Measurements from ENCODE around the gene GAPDH. TPM values are rescaled to one million over a fixed set of nuclear protein-coding genes. Genes with fewer than 3 reads are reported as not detected.
A peak's percentile ranks its signal among the peaks of the same experiment; 100 is the strongest.
"Not testable (repeated sequence)": the region's sequence is repeated elsewhere in the genome, so short reads cannot be mapped to it uniquely, and the experiment has no call there.

Gene GAPDH
- polyA plus RNA-seq, 1 donor from 2014 or later, result 1,479 TPM

DNA sequence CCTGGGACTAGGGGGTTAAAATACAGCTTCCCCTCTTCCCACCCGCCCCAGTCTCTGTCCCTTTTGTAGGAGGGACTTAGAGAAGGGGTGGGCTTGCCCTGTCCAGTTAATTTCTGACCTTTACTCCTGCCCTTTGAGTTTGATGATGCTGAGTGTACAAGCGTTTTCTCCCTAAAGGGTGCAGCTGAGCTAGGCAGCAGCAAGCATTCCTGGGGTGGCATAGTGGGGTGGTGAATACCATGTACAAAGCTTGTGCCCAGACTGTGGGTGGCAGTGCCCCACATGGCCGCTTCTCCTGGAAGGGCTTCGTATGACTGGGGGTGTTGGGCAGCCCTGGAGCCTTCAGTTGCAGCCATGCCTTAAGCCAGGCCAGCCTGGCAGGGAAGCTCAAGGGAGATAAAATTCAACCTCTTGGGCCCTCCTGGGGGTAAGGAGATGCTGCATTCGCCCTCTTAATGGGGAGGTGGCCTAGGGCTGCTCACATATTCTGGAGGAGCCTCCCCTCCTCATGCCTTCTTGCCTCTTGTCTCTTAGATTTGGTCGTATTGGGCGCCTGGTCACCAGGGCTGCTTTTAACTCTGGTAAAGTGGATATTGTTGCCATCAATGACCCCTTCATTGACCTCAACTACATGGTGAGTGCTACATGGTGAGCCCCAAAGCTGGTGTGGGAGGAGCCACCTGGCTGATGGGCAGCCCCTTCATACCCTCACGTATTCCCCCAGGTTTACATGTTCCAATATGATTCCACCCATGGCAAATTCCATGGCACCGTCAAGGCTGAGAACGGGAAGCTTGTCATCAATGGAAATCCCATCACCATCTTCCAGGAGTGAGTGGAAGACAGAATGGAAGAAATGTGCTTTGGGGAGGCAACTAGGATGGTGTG lies 1.9 kb downstream of the GAPDH start:
- H3K36me3 Mint-ChIP-seq, result no peaks in the 10 kb centered on the region
- H3K27ac Mint-ChIP-seq, result peak overlapping the region; percentile 94 to 98 (median 97)
- no peaks in the 10 kb centered on the region for H3K9me3 Mint-ChIP-seq
- peak overlapping the region; percentile 91 to 99 (median 96) for H3K4me3 Mint-ChIP-seq
- H3K4me1 Mint-ChIP-seq, result peaks cover 28 to 49% (median 42%) of the 10 kb centered on the region in 3 donors
- H3K27me3 Mint-ChIP-seq, result no peaks in the 10 kb centered on the region

DNA sequence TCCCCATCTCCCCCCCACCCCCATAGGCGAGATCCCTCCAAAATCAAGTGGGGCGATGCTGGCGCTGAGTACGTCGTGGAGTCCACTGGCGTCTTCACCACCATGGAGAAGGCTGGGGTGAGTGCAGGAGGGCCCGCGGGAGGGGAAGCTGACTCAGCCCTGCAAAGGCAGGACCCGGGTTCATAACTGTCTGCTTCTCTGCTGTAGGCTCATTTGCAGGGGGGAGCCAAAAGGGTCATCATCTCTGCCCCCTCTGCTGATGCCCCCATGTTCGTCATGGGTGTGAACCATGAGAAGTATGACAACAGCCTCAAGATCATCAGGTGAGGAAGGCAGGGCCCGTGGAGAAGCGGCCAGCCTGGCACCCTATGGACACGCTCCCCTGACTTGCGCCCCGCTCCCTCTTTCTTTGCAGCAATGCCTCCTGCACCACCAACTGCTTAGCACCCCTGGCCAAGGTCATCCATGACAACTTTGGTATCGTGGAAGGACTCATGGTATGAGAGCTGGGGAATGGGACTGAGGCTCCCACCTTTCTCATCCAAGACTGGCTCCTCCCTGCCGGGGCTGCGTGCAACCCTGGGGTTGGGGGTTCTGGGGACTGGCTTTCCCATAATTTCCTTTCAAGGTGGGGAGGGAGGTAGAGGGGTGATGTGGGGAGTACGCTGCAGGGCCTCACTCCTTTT lies 2.7 kb downstream of the GAPDH start:
- Mint-ChIP-seq H3K4me1 (peaks cover 26 to 49% (median 42%) of the 10 kb centered on the region in 3 donors), H3K27me3 (no peaks in the 10 kb centered on the region), H3K9me3 (no peaks in the 10 kb centered on the region), H3K27ac (peak overlapping the region; percentile 92 to 98 (median 97)), H3K36me3 (no peaks in the 10 kb centered on the region), H3K4me3 (peak overlapping the region in 3 of 4 donors; percentile 51 to 94 (median 63))

DNA sequence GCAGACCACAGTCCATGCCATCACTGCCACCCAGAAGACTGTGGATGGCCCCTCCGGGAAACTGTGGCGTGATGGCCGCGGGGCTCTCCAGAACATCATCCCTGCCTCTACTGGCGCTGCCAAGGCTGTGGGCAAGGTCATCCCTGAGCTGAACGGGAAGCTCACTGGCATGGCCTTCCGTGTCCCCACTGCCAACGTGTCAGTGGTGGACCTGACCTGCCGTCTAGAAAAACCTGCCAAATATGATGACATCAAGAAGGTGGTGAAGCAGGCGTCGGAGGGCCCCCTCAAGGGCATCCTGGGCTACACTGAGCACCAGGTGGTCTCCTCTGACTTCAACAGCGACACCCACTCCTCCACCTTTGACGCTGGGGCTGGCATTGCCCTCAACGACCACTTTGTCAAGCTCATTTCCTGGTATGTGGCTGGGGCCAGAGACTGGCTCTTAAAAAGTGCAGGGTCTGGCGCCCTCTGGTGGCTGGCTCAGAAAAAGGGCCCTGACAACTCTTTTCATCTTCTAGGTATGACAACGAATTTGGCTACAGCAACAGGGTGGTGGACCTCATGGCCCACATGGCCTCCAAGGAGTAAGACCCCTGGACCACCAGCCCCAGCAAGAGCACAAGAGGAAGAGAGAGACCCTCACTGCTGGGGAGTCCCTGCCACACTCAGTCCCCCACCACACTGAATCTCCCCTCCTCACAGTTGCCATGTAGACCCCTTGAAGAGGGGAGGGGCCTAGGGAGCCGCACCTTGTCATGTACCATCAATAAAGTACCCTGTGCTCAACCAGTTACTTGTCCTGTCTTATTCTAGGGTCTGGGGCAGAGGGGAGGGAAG lies 3.5 kb downstream of the GAPDH start:
- H3K27me3 Mint-ChIP-seq, H3K9me3 Mint-ChIP-seq, H3K36me3 Mint-ChIP-seq: not testable (repeated sequence)
- Mint-ChIP-seq H3K4me1 (peaks cover 26 to 42% (median 36%) of the 10 kb centered on the region in 3 donors), H3K27ac (peak overlapping the region; percentile 89 to 98 (median 97)), H3K4me3 (peak overlapping the region in 3 of 4 donors; percentile 39 to 94 (median 56))

DNA sequence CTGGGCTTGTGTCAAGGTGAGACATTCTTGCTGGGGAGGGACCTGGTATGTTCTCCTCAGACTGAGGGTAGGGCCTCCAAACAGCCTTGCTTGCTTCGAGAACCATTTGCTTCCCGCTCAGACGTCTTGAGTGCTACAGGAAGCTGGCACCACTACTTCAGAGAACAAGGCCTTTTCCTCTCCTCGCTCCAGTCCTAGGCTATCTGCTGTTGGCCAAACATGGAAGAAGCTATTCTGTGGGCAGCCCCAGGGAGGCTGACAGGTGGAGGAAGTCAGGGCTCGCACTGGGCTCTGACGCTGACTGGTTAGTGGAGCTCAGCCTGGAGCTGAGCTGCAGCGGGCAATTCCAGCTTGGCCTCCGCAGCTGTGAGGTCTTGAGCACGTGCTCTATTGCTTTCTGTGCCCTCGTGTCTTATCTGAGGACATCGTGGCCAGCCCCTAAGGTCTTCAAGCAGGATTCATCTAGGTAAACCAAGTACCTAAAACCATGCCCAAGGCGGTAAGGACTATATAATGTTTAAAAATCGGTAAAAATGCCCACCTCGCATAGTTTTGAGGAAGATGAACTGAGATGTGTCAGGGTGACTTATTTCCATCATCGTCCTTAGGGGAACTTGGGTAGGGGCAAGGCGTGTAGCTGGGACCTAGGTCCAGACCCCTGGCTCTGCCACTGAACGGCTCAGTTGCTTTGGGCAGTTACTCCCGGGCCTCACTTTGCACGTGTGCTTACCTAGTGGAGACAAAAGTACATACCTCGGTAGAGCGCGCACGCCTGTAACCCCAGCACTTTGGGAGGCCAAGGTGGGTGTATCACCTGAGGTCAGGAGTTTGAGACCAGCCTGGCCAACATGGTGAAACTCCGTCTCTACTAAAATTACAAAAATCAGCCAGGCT lies 4.3 kb downstream of the GAPDH start:
- Mint-ChIP-seq H3K27ac (peak overlapping the region; percentile 64 to 98 (median 97)), H3K36me3 (no peaks in the 10 kb centered on the region), H3K4me3 (peak overlapping the region in 2 of 4 donors; percentile 30 to 94), H3K4me1 (peaks cover 26 to 40% (median 36%) of the 10 kb centered on the region in 3 donors), H3K9me3 (no peaks in the 10 kb centered on the region), H3K27me3 (no peaks in the 10 kb centered on the region)

DNA sequence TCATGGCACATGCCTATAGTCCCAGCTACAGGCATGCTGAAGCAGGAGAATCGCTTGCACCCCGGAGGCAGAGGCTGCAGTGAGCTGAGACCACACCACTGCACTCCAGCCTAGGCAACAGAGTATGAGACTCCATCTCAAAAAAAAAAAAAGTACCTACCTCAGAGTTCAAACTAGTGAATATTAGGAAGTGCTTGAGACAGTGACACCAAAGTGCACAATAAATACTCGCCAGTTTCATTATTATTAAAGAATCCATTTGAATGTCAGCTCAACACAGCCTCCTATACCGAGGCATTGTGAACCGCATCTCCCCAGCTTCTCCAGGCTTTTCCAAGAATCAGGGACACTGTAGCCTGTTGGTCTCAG lies 5.0 kb downstream of the GAPDH start:
- Mint-ChIP-seq H3K27me3 (no peaks in the 10 kb centered on the region), H3K4me1 (peaks cover 24 to 40% (median 31%) of the 10 kb centered on the region in 3 donors), H3K9me3 (no peaks in the 10 kb centered on the region), H3K36me3 (no peaks in the 10 kb centered on the region), H3K4me3 (peak overlapping the region in 3 of 4 donors; percentile 30 to 94 (median 34)), H3K27ac (peak overlapping the region; percentile 64 to 98 (median 97))

DNA sequence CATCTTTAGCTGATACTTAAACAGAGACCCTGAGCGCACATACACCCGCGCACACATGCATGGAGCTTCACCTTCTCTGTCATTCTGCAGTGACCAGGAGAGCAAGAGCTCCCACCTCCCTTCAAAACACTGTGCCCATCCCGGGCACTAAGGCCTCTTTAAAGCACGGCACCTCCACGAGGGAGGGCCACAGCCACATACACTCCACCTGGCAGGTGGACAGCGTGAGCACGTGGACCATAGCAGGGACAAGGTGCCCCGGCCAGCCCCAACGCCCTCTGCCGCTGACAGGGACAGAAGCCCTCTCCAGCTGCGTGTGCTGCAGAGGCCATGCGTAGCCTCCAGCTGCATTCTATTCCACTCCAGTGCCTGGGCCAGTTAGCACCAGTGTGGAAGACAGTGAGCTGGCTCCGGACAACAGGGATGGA lies 5.4 kb downstream of the GAPDH start:
- Mint-ChIP-seq H3K4me3 (peak overlapping the region in 3 of 4 donors; percentile 34 to 94 (median 69)), H3K27me3 (no peaks in the 10 kb centered on the region), H3K27ac (peak overlapping the region; percentile 64 to 98 (median 97)), H3K4me1 (peaks cover 24 to 40% (median 30%) of the 10 kb centered on the region in 3 donors), H3K36me3 (peaks cover 2% of the 10 kb centered on the region), H3K9me3 (no peaks in the 10 kb centered on the region)

DNA sequence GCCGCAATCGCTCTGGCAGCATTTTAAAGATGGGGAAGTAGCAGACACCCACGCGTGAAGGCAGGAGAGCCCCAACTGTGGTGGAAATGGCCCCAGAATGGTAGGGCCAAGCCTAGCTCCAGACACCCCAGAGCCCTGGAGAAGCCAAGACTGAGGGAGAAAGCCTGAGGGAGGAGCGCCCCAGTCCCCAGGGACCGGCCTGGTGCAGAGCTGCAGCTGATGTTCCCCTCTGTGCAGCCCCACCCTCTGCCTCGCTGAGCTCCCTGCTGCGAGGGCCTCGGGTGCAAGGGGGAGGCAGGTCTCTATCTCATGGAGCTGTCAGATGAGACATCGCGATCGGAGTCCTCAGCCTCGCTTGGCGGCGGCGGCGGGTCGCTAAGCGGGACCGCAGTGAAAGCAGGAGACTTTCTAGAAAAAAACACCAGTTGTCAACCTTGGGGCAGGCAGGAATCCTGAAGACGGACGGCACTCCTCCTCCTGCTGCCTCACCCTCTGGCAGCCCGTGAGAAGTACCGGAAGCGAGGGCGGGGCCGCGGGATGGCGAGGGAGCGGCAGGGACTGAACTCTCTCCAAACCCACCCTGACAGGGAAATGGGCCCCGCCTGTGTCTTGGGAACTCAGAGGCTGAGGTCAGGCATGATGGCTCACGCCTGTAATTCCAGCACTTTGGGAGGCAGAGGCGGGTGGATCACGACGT lies 6.0 kb downstream of the GAPDH start:
- peaks cover 24 to 40% (median 30%) of the 10 kb centered on the region in 3 donors for H3K4me1 Mint-ChIP-seq
- peak overlapping the region; percentile 69 to 94 (median 84) for H3K4me3 Mint-ChIP-seq
- H3K27me3 Mint-ChIP-seq, result no peaks in the 10 kb centered on the region
- H3K36me3 Mint-ChIP-seq, result peaks cover 2% of the 10 kb centered on the region
- H3K9me3 Mint-ChIP-seq, result no peaks in the 10 kb centered on the region
- H3K27ac Mint-ChIP-seq, result peak overlapping the region in 2 of 3 donors; percentile 83 to 97

DNA sequence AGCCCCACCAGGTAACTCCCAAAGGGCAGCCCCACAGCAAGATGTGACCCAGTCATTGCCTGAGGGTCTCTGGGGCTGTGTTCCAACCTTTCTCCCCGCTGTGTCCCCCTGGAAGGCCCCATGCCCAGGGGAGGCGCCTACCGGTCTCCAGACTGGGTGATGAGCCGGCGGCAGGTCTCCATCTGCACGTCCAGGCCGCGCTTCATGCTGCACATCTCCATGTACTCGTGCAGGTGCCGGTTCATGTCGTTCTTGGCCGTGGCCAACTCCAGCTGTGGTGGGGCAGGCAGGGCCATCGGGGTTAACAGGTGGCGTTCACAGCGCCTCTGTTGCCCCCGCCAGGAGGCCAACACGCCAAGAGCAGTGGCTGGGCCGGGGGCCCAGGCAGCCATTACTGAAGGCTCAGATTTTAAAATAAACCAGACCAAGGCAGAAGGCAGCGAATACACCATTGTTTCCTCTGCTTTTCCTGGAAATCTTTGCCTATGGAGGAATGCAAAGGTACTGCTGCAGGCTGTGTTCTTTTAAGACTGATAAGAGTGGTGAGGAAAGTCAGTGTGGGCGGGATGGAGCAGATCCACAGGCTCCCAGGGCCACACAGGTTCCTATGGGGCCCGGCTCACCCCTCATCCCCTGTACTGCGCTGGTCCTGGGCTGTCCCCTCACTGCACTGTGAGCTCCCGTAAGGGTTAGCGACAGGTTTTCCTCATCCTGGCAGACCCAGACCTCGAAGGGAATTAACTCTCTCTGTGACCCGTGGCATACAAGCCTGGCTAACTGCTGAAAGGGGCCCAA lies 7.3 kb downstream of the GAPDH start:
- H3K4me3 Mint-ChIP-seq, result peak overlapping the region in 1 of 4 donors; percentile 67
- no peaks in the 10 kb centered on the region for H3K27me3 Mint-ChIP-seq
- peaks cover 18 to 30% (median 21%) of the 10 kb centered on the region in 3 donors for H3K4me1 Mint-ChIP-seq
- H3K27ac Mint-ChIP-seq, result no peak overlapping the region
- H3K9me3 Mint-ChIP-seq, result no peaks in the 10 kb centered on the region
- H3K36me3 Mint-ChIP-seq, result peaks cover 2% of the 10 kb centered on the region

DNA sequence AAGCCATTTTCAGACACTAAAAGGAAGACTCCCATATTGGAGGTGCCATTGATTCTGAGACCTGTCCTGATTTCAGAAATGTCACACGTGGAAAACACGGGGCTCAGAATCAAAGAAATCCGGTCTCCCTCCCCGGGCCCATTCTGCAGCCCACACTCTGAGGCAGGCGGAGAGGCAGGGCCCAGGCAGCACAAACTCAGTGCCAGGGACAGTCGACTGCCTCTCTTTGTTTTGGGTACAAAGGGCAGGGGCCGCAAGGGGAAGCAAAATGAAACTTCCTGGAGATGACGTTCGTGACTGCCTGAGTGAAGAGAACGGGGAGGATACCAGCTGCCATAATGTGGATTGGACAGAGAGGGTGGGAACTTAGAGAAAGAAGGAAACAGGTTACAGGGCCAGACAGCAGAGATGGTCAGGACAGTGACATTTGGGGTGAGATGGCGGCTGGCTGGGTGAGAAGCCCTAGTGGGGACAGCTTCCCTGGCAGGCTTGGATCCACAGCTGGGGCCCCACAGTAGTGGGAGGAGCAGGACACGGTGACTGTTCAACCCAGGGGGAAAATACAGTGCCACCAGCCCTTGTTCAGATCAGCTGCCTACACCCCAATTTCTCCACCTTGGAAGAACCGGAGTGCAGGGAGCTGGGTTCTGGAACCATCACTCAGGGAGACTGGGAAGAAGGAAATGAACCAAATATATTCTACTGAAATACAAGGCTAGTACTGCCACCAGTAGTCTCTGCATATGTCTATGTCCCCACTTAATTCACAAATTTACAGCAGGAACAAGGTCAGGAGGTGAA lies 8.1 kb downstream of the GAPDH start:
- H3K27me3 Mint-ChIP-seq, result no peaks in the 10 kb centered on the region
- no peaks in the 10 kb centered on the region for H3K9me3 Mint-ChIP-seq
- peaks cover 18 to 25% (median 20%) of the 10 kb centered on the region in 3 donors for H3K4me1 Mint-ChIP-seq
- H3K4me3 Mint-ChIP-seq, result peak overlapping the region in 1 of 4 donors; percentile 67
- H3K27ac Mint-ChIP-seq, result no peak overlapping the region
- H3K36me3 Mint-ChIP-seq, result peaks cover 2% of the 10 kb centered on the region

DNA sequence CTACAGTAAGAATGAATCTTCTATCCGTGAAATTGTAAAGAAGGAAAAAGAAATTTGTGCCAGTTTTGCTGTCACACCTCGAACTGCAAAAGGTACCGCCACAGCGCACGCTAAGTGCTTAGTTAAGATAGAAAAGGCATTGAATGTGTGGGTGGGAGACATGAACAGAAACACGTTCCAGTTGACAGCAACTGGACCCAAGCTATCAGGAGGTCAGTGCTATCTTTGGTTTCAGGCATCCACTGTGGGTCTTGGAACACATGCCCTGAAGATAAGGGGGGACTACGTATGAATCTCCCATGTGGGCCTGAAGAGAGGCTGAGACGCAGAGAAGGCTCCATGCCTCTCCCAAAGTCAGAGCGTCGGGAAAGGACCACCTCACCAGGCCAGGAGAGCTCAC lies 11.7 kb downstream of the GAPDH start:
- Mint-ChIP-seq H3K9me3 (no peaks in the 10 kb centered on the region), H3K4me1 (peaks cover 0 to 3% (median 1%) of the 10 kb centered on the region in 3 donors), H3K4me3 (no peak overlapping the region), H3K27me3 (no peaks in the 10 kb centered on the region), H3K27ac (no peak overlapping the region), H3K36me3 (peaks cover 5% of the 10 kb centered on the region)

DNA sequence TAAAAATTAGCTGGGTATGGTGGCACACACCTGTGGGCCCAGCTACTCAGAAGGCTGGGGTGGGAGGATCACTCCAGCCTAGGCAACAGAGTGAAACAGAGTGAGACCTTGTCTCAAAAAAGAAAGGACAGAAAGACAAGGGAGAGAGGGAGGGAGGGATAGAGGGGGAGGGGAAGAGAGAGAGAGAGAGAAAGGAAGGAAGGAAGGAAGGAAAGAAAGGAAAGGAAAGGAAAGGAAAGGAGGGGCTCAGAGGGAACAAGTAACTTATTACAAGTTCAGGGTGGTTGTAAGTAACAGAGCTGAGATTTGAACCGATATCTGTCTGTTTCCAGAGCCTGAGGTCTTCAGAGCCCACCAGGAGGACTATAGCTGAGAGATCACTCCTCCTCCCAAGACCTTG lies 13.2 kb downstream of the GAPDH start:
- no peaks in the 10 kb centered on the region for H3K9me3 Mint-ChIP-seq

DNA sequence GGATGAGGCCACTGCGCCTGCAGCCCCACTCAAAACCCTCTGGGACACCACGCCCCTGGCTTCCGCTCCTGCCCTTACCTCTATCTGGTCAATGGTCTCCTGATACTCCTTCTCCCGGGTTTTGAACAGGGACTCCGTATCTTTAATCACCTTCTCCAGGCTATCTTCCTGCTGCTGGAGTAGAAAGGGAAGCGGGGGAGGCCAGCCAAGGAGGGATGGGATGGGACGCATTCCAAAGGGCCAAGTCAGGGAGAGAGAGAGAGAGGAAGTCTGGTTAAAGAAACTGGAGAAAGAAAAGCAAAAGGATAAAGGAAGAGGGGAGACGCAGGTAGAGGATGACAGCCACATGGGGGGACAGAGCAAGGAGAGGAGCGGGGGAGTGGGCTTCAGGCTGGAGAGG lies 13.7 kb downstream of the GAPDH start:
- no peaks in the 10 kb centered on the region for H3K9me3 Mint-ChIP-seq
- H3K4me3 Mint-ChIP-seq, result peak overlapping the region in 1 of 4 donors; percentile 17
- H3K36me3 Mint-ChIP-seq, result peaks cover 5% of the 10 kb centered on the region
- peaks cover 3 to 8% (median 4%) of the 10 kb centered on the region in 3 donors for H3K4me1 Mint-ChIP-seq
- H3K27ac Mint-ChIP-seq, result peak overlapping the region in 1 of 3 donors; percentile 59
- H3K27me3 Mint-ChIP-seq, result no peaks in the 10 kb centered on the region

More for the DNA sequence above, 13.2 kb downstream of the GAPDH start:
- Mint-ChIP-seq H3K4me1 (peaks cover 0 to 3% (median 3%) of the 10 kb centered on the region in 3 donors), H3K36me3 (peaks cover 5% of the 10 kb centered on the region), H3K4me3 (no peak overlapping the region), H3K27ac (no peak overlapping the region), H3K27me3 (no peaks in the 10 kb centered on the region)

All from IgD-negative memory B cell (primary cell).